ENCODE measurements around the gene GPR107.
"Not testable (repeated sequence)": the region's sequence is repeated elsewhere in the genome, so short reads cannot be mapped to it uniquely, and the experiment has no call there.

Gene GPR107

GRCh38 chr9:130021123-130021522 is 32.6 kb upstream of the GPR107 start:
- no peak overlapping the region for H3K27ac ChIP-seq

DNA sequence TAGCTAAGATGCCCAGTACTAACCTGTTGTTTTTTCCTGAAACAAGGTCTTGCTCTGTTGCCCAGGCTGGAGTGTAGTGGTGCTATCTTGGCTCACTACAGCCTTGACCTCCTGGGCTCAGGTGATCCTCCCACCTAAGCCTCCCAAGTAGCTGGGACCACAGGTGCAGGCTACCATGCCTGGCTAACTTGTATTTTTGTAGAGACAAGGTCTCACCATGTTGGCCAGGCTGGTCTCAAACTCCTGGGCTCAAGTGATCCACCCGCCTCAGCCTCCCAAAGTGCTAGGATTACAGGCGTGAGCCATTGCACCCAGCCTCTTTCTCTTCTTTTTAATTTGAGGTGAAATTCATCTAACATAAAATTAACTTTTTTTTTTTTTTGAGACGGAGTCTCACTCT is 31.9 kb upstream of the GPR107 start:
- not testable (repeated sequence) for DNase-seq; H3K9me3 ChIP-seq (ENCODE audit: severe bottlenecking); H3K36me3 ChIP-seq; H3K4me3 ChIP-seq (ENCODE audit: low read depth, low read length); H3K27me3 ChIP-seq (ENCODE audit: insufficient read depth, low read depth, severe bottlenecking); H3K27ac ChIP-seq

More at GRCh38 chr9:130021123-130021522, 32.6 kb upstream of the GPR107 start:
- peaks cover 1% of the 10 kb centered on the region for H3K9me3 ChIP-seq (ENCODE audit: severe bottlenecking)
- H3K36me3 ChIP-seq: peaks cover 3% of the 10 kb centered on the region; the same call in 1 of the 2 replicates
- H3K27me3 ChIP-seq (ENCODE audit: insufficient read depth, low read depth, severe bottlenecking): no peaks in the 10 kb centered on the region
- TF ChIP-seq, protein P1, sequence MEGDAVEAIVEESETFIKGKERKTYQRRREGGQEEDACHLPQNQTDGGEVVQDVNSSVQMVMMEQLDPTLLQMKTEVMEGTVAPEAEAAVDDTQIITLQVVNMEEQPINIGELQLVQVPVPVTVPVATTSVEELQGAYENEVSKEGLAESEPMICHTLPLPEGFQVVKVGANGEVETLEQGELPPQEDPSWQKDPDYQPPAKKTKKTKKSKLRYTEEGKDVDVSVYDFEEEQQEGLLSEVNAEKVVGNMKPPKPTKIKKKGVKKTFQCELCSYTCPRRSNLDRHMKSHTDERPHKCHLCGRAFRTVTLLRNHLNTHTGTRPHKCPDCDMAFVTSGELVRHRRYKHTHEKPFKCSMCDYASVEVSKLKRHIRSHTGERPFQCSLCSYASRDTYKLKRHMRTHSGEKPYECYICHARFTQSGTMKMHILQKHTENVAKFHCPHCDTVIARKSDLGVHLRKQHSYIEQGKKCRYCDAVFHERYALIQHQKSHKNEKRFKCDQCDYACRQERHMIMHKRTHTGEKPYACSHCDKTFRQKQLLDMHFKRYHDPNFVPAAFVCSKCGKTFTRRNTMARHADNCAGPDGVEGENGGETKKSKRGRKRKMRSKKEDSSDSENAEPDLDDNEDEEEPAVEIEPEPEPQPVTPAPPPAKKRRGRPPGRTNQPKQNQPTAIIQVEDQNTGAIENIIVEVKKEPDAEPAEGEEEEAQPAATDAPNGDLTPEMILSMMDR (IDR thresholded peaks at IDR 0.05; ENCODE audit: low read depth, low read length): no peak
- no peak overlapping the region for H3K4me3 ChIP-seq (ENCODE audit: low read depth, low read length)
- no peak for DNase-seq

DNA sequence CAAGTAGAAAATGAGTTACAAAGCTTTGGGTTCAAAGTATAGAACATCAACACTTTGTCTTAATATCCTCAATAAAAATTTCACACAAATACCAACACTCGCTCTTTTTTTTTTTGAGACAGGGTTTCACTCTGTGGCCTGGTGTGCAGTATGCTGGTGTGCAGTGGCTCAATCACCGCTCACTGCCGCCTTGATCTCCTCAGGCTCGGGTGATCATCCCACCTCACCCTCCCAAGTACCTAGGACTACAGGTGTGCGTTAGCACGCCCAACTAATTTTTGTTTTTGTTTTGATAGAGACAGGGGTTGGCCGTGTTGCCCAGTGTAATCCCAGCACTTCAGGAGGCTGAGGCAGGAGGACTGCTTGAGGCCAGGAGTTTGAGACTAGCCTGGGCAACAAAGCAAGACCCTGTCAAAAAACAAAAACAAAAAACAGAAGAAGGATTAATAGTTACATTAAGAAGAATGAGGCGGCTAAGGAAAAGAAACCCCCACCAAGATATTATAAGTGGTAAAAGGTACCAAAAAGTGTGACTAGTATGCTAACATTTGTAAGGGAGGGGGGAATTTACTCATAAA is 31.1 kb upstream of the GPR107 start:
- TF ChIP-seq, protein P1 (IDR thresholded peaks at IDR 0.05; ENCODE audit: low read depth, low read length): no peak
- no peaks in the 10 kb centered on the region for H3K27me3 ChIP-seq (ENCODE audit: insufficient read depth, low read depth, severe bottlenecking)
- DNase-seq: no peak
- no peaks in the 10 kb centered on the region for H3K9me3 ChIP-seq (ENCODE audit: severe bottlenecking)
- no peak overlapping the region for H3K4me3 ChIP-seq (ENCODE audit: low read depth, low read length)
- H3K36me3 ChIP-seq: no peaks in the 10 kb centered on the region
- no peak overlapping the region for H3K27ac ChIP-seq

DNA sequence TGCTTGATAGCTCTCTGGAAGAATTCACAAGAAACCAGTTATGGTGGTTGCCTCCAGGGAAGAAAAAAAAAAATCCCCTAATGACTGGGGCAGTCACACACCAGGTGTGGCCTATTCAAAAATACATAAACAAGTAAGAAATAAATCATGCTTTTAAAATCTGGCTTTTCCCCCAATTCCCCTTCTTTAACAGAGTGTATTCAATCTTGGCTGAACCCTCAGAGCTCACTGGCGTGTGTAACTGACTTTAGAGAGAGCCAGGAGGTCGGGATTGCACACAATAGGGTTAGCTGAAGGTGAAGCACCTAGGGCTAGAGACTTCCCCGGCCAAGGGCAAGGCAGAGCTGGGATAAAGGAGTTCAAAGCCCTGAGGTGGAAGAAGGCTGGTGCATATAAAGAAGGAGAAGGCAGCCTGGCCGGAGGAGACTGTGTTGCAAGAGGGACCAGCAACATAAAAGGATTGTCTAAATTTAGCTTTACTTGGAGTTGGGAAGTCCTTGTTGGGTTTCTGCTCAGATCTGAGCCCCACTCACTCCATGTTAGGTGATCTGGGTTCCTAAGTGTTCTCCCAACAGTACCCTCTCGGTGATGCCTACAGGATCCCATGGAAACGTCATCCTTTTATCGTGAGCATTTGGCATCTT is 30.4 kb upstream of the GPR107 start:
- DNase-seq: no peak
- Histone ChIP-seq H3K27me3 (ENCODE audit: insufficient read depth, low read depth, severe bottlenecking) (no peaks in the 10 kb centered on the region), H3K36me3 (no peaks in the 10 kb centered on the region), H3K4me3 (ENCODE audit: low read depth, low read length) (no peak overlapping the region), H3K9me3 (ENCODE audit: severe bottlenecking) (no peaks in the 10 kb centered on the region), H3K27ac (no peak overlapping the region)
- TF ChIP-seq, protein P1 (IDR thresholded peaks at IDR 0.05; ENCODE audit: low read depth, low read length): no peak

GRCh38 chr9:130023994-130024596 is 29.6 kb upstream of the GPR107 start:
- Histone ChIP-seq H3K9me3 (ENCODE audit: severe bottlenecking) (no peaks in the 10 kb centered on the region), H3K4me3 (ENCODE audit: low read depth, low read length) (no peak overlapping the region), H3K36me3 (no peaks in the 10 kb centered on the region), H3K27ac (no peak overlapping the region), H3K27me3 (ENCODE audit: insufficient read depth, low read depth, severe bottlenecking) (no peaks in the 10 kb centered on the region)
- no peak for DNase-seq
- TF ChIP-seq, protein P1 (IDR thresholded peaks at IDR 0.05; ENCODE audit: low read depth, low read length): no peak

GRCh38 chr9:130024597-130024994 is 29.1 kb upstream of the GPR107 start:
- no peak for DNase-seq
- Histone ChIP-seq H3K36me3 (no peaks in the 10 kb centered on the region), H3K27me3 (ENCODE audit: insufficient read depth, low read depth, severe bottlenecking) (no peaks in the 10 kb centered on the region), H3K4me3 (ENCODE audit: low read depth, low read length) (no peak overlapping the region), H3K27ac (no peak overlapping the region), H3K9me3 (ENCODE audit: severe bottlenecking) (no peaks in the 10 kb centered on the region)
- TF ChIP-seq, protein P1 (IDR thresholded peaks at IDR 0.05; ENCODE audit: low read depth, low read length): no peak
